Subcutaneous abdominal adipose tissue (tissue), 5 donors: ENCODE measurements around the gene TNFAIP8L1.

ENCODE experiments used
- H3K27ac ChIP-seq: one replicate; pipeline ENCODE4 v1.7.0; 2013; ENCODE audit warnings: low read depth, mild to moderate bottlenecking, inconsistent platforms, low read length, moderate library complexity
- H3K27me3 ChIP-seq, 5 donors: one replicate each; pipeline ENCODE4 v1.7.0; 2013; ENCODE audit warnings: low read length in 5 of 5, inconsistent platforms in 1 of 5; ENCODE audit not compliant: control insufficient read depth in 5 of 5, insufficient read depth in 4 of 5
- H3K36me3 ChIP-seq, 5 donors: one replicate each; pipeline ENCODE4 v1.7.0; 2013; ENCODE audit warnings: low read length in 5 of 5; ENCODE audit not compliant: control insufficient read depth in 5 of 5, insufficient read depth in 5 of 5
- H3K4me1 ChIP-seq, 5 donors: one replicate each; pipeline ENCODE4 v1.7.0; 2013; ENCODE audit warnings: low read length in 5 of 5, mild to moderate bottlenecking in 3 of 5, moderate library complexity in 1 of 5; ENCODE audit not compliant: control insufficient read depth in 5 of 5, insufficient read depth in 5 of 5
- H3K4me3 ChIP-seq, 5 donors: one replicate each; pipeline ENCODE4 v1.7.0; 2013; ENCODE audit warnings: low read length in 5 of 5, low read depth in 1 of 5
- H3K9ac ChIP-seq, 5 donors: one replicate each; pipeline ENCODE4 v1.7.0; 2013; ENCODE audit warnings: low read length in 5 of 5, mild to moderate bottlenecking in 4 of 5, moderate library complexity in 3 of 5
- H3K9me3 ChIP-seq, 5 donors: one replicate each; pipeline ENCODE4 v1.7.0; 2013; ENCODE audit warnings: low read length in 5 of 5; ENCODE audit not compliant: control insufficient read depth in 5 of 5
- donor health status: healthy.
- donor health status: healthy.
- donor health status: healthy.
- donor health status: healthy.
- donor health status: healthy.

Gene TNFAIP8L1

GRCh38 chr19:4633140-4633967, 6.0 kb upstream of the TNFAIP8L1 start:
- Histone ChIP-seq H3K36me3 (no peaks in the 10 kb centered on the region), H3K27me3 (peaks cover 0 to 5% (median 0%) of the 10 kb centered on the region in 5 donors), H3K9ac (peak overlapping the region in 2 of 5 donors; percentile 20 to 26), H3K9me3 (no peaks in the 10 kb centered on the region), H3K4me1 (peaks cover 3 to 26% (median 19%) of the 10 kb centered on the region in 5 donors), H3K4me3 (no peak overlapping the region), H3K27ac (no peak overlapping the region)

- Histone ChIP-seq H3K9me3 (no peaks in the 10 kb centered on the region), H3K36me3 (no peaks in the 10 kb centered on the region), H3K9ac (peak overlapping the region in 3 of 5 donors; percentile 31 to 78 (median 72)), H3K27ac (no peak overlapping the region), H3K4me1 (peaks cover 3 to 46% (median 38%) of the 10 kb centered on the region in 5 donors), H3K27me3 (peaks cover 0 to 5% (median 0%) of the 10 kb centered on the region in 5 donors), H3K4me3 (peak overlapping the region; percentile 55 to 64 (median 60))
These were observed 3.6 kb upstream of the TNFAIP8L1 start for GRCh38 chr19:4635754-4636116.

- no peaks in the 10 kb centered on the region for H3K36me3 ChIP-seq
- peaks cover 0 to 5% (median 0%) of the 10 kb centered on the region in 5 donors for H3K27me3 ChIP-seq
- H3K4me3 ChIP-seq: peak overlapping the region; percentile 55 to 64 (median 60)
- peaks cover 3 to 51% (median 43%) of the 10 kb centered on the region in 5 donors for H3K4me1 ChIP-seq
- no peaks in the 10 kb centered on the region for H3K9me3 ChIP-seq
- no peak overlapping the region for H3K27ac ChIP-seq
- H3K9ac ChIP-seq: peak overlapping the region in 4 of 5 donors; percentile 31 to 78 (median 60)
These were observed 3.1 kb upstream of the TNFAIP8L1 start for GRCh38 chr19:4636151-4636717.

- Histone ChIP-seq H3K9ac (peak overlapping the region in 3 of 5 donors; percentile 31 to 78 (median 41)), H3K4me3 (peak overlapping the region; percentile 22 to 64 (median 55)), H3K4me1 (peaks cover 3 to 53% (median 47%) of the 10 kb centered on the region in 5 donors), H3K27ac (no peak overlapping the region), H3K36me3 (no peaks in the 10 kb centered on the region), H3K27me3 (peaks cover 0 to 5% (median 0%) of the 10 kb centered on the region in 5 donors), H3K9me3 (no peaks in the 10 kb centered on the region)
These were observed 2.6 kb upstream of the TNFAIP8L1 start for GRCh38 chr19:4636761-4637160.

- Histone ChIP-seq H3K4me3 (no peak overlapping the region), H3K36me3 (no peaks in the 10 kb centered on the region)
These were observed 999 bp upstream of the TNFAIP8L1 start for GRCh38 chr19:4638317-4638716.

GRCh38 chr19:4639531-4640246, 373 bp downstream of the TNFAIP8L1 start:
- H3K9me3 ChIP-seq: no peaks in the 10 kb centered on the region
- peak overlapping the region; percentile 76 for H3K27ac ChIP-seq
- H3K9ac ChIP-seq: peak overlapping the region in 4 of 5 donors; percentile 6 to 95 (median 69)
- peaks cover 0 to 46% (median 45%) of the 10 kb centered on the region in 5 donors for H3K4me1 ChIP-seq
- peak overlapping the region; percentile 70 to 95 (median 80) for H3K4me3 ChIP-seq
- no peaks in the 10 kb centered on the region for H3K27me3 ChIP-seq
- H3K36me3 ChIP-seq: no peaks in the 10 kb centered on the region

More at GRCh38 chr19:4638317-4638716, 999 bp upstream of the TNFAIP8L1 start:
- no peaks in the 10 kb centered on the region for H3K9me3 ChIP-seq
- no peak overlapping the region for H3K9ac ChIP-seq
- H3K27ac ChIP-seq: peak overlapping the region; percentile 69
- peaks cover 3 to 51% (median 49%) of the 10 kb centered on the region in 5 donors for H3K4me1 ChIP-seq
- peaks cover 0 to 5% (median 0%) of the 10 kb centered on the region in 5 donors for H3K27me3 ChIP-seq

- Histone ChIP-seq H3K27ac (peak overlapping the region; percentile 76), H3K9ac (peak overlapping the region in 3 of 5 donors; percentile 60 to 95 (median 78)), H3K36me3 (no peaks in the 10 kb centered on the region), H3K4me1 (peaks cover 0 to 46% (median 45%) of the 10 kb centered on the region in 5 donors), H3K27me3 (no peaks in the 10 kb centered on the region), H3K4me3 (peak overlapping the region; percentile 48 to 95 (median 80)), H3K9me3 (no peaks in the 10 kb centered on the region)
These were observed 1.1 kb downstream of the TNFAIP8L1 start for GRCh38 chr19:4640247-4641000.

- no peaks in the 10 kb centered on the region for H3K27me3 ChIP-seq
- H3K9ac ChIP-seq: peak overlapping the region in 2 of 5 donors; percentile 39 to 95
- H3K9me3 ChIP-seq: no peaks in the 10 kb centered on the region
- peak overlapping the region; percentile 76 for H3K27ac ChIP-seq
- H3K36me3 ChIP-seq: no peaks in the 10 kb centered on the region
- peak overlapping the region in 4 of 5 donors; percentile 19 to 95 (median 58) for H3K4me3 ChIP-seq
- H3K4me1 ChIP-seq: peaks cover 0 to 43% (median 39%) of the 10 kb centered on the region in 5 donors
These were observed 1.8 kb downstream of the TNFAIP8L1 start for GRCh38 chr19:4641132-4641531.

- Histone ChIP-seq H3K36me3 (no peaks in the 10 kb centered on the region), H3K27me3 (no peaks in the 10 kb centered on the region), H3K4me3 (no peak overlapping the region), H3K9ac (no peak overlapping the region), H3K4me1 (peaks cover 0 to 42% (median 30%) of the 10 kb centered on the region in 5 donors), H3K27ac (no peak overlapping the region), H3K9me3 (no peaks in the 10 kb centered on the region)
These were observed 3.3 kb downstream of the TNFAIP8L1 start for GRCh38 chr19:4642625-4643024.
